ENCODE results near the gene HERPUD2.

- TF ChIP-seq POLR2A (IDR thresholded peaks at IDR 0.05; ENCODE audit: control extremely low read depth in 1 of 2, low read depth in 2 of 2, low read length in 2 of 2) (no peak), POLR2AphosphoS5 (IDR thresholded peaks at IDR 0.05; ENCODE audit: low read depth, low read length) (no peak), ATF2 (IDR thresholded peaks at IDR 0.05; ENCODE audit: low read length) (no peak), CTCF (IDR thresholded peaks at IDR 0.05; ENCODE audit: control extremely low read depth in 1 of 3, insufficient read depth in 1 of 3, low read depth in 1 of 3, low read length in 3 of 3) (no peak), SRF (IDR thresholded peaks at IDR 0.05; ENCODE audit: low read depth, low read length) (no peak), MAX (IDR thresholded peaks at IDR 0.05) (no peak), CTBP2 (IDR thresholded peaks at IDR 0.05; ENCODE audit: borderline replicate concordance, insufficient read depth, insufficient read length, low read length) (no peak), GABPA (IDR thresholded peaks at IDR 0.05; ENCODE audit: borderline replicate concordance, insufficient read depth, low read length) (no peak), SIRT6 (IDR thresholded peaks at IDR 0.05; ENCODE audit: low read length) (no peak), CREB1 (IDR thresholded peaks at IDR 0.05) (no peak)
These were observed 33.6 kb upstream of the HERPUD2 start for GRCh38 chr7:35728412-35729060.

Measured in H1 (cell line).